GM21786 (cell line): ENCODE measurements around the gene SELENOS.

Source experiments
- ATAC-seq: cut with Tn5 transposase; IDR thresholded peaks from one replicate; pipeline ENCODE4 v1.9.1; 2021; ENCODE audit not compliant: unreplicated experiment

Gene SELENOS

GRCh38 chr15:101225658-101226057, 51.6 kb downstream of the SELENOS start:
- no peak for ATAC-seq
